Pancreas (tissue), 10 donors: ENCODE results near the gene TEX22. TPM values are rescaled to one million over a fixed set of nuclear protein-coding genes. Genes with fewer than 3 reads are reported as not detected.

Experiments used
- ATAC-seq, 4 donors: fragments of 200-7000 bp; cut with Tn5 transposase; one replicate each; pipeline versions ENCODE4 v1.8.0 to v1.9.1; 2020; ENCODE audit warnings: mild to moderate bottlenecking in 4 of 4, moderate library complexity in 4 of 4
- DNase-seq, 6 donors: peaks; one replicate each; pipeline ENCODE4 v3.0.0-alpha.2; 2020
- FAIRE-seq: peaks from 2 replicates; lab custom pipeline; 2012; peaks lifted over from hg19 to GRCh38; lab: Jason Lieb, UNC
- H3K27ac ChIP-seq, 4 donors: fragments of 200-600 bp; sonication (generic); 1 replicate in 3 of 4; 2 replicates in 1 of 4; pipeline versions ENCODE4 v1.5.0 to v1.8.0; 2020
- H3K27me3 ChIP-seq, 4 donors: fragments of 200-600 bp; one replicate each; pipeline ENCODE4 v1.8.0; 2021
- H3K36me3 ChIP-seq, 3 donors: fragments of 200-600 bp; sonication (generic) in 1 of 3; one replicate each; pipeline versions ENCODE4 v1.5.0 to v1.8.0; 2020 to 2021
- H3K4me1 ChIP-seq, 3 donors: fragments of 200-600 bp; one replicate each; pipeline ENCODE4 v1.8.0; 2021
- H3K4me3 ChIP-seq, 4 donors: fragments of 200-600 bp; sonication (generic) in 2 of 4; one replicate each; pipeline versions ENCODE4 v1.5.0 to v1.8.0; 2020 to 2021
- H3K9me3 ChIP-seq, 4 donors: fragments of 200-600 bp; one replicate each; pipeline ENCODE4 v1.8.0; 2021
- CTCF ChIP-seq, 4 donors: fragments of 200-600 bp; sonication (generic) in 3 of 4; IDR thresholded peaks; one replicate each; pipeline versions ENCODE4 v1.5.0 to v1.8.0; 2021; ENCODE audit warnings: antibody characterized with exemption in 4 of 4
- WGBS, 2 donors: extraction: QIAGEN DNeasy Blood & Tissue Kit; methylation state at CpG; one replicate each; pipeline ENCODE4 v1.1.7; 2013; 5-methylcytosine and 5-hydroxymethylcytosine counted together
- intact Hi-C, 3 donors: fragments of 100-400 bp; cut with DNase I; formaldehyde crosslinking; loops; one replicate each; pipeline versions ENCODE4 v1.11.1 to v1.14.2; 2022
- polyA plus RNA-seq, 2 donors: library from polyadenylated mRNA; stranded (reverse); fragments of 200-250 nt; gene quantifications; one replicate each; pipeline ENCODE4 v1.2.3, GENCODE V29; 2013
- total RNA-seq, 6 donors: library from RNA; stranded (reverse); fragmentation: NEBNext Ultra II Directional in 4 of 6; extraction: Animal tissue kit (Norgen Biotek cat#: 25700) in 4 of 6; gene quantifications; one replicate each; pipeline versions ENCODE4 v1.2.1 to v1.2.4, GENCODE V29; 2021 to 2023
- donor health status: healthy with polysubstance abuse.
- donor health status: DM: no; HTN: no; CAD: no; lungs with moderate emphysema.
- donor health status: DM: no; HTN: no; CAD: no.
- donor health status: control.
- donor health status: control.
- donor health status: Bipolar disorder and iron deficiency.
- donor health status: DM: yes; HTN: yes; CAD: no.
- donor health status: DM: no; HTN: no; CAD: no.
- donor health status: DM: no; HTN: no; CAD: no.
- donor health status: DM: yes; HTN: yes; CAD: no.

The TEX22 gene
- total and polyA plus RNA-seq, 8 donors = 0.14 to 2.4 (median 1.1) TPM

- no peak overlapping the region for H3K4me3 ChIP-seq
- H3K36me3 ChIP-seq = no peaks in the 10 kb centered on the region
- H3K4me1 ChIP-seq = peaks cover 0 to 13% (median 6%) of the 10 kb centered on the region in 3 donors
- no peaks in the 10 kb centered on the region for H3K9me3 ChIP-seq
- intact Hi-C loops = no loop called here
- ATAC-seq (no peak), FAIRE-seq (no peak), DNase-seq (no peak)
- no peaks in the 10 kb centered on the region for H3K27me3 ChIP-seq
- H3K27ac ChIP-seq = no peak overlapping the region
- no peak for TF ChIP-seq CTCF (IDR thresholded peaks at IDR 0.05)
- WGBS, 2 donors = 82% methylated on average over 20 to 21 of the region's 21 CpGs
These were observed 24.6 kb downstream of the TEX22 start for GRCh38 chr14:105422695-105423487.

- ATAC-seq = no peak
- no peak for DNase-seq
- TF ChIP-seq CTCF (IDR thresholded peaks at IDR 0.05) = no peak
- Histone ChIP-seq H3K4me3 (no peak overlapping the region), H3K4me1 (peaks cover 0 to 12% (median 6%) of the 10 kb centered on the region in 3 donors), H3K9me3 (no peaks in the 10 kb centered on the region), H3K27me3 (no peaks in the 10 kb centered on the region), H3K36me3 (no peaks in the 10 kb centered on the region), H3K27ac (no peak overlapping the region)
- 95 to 97% methylated on average over 21 of the region's 21 CpGs for WGBS, 2 donors
- intact Hi-C loops = no loop called here
- FAIRE-seq = no peak
These were observed 25.3 kb downstream of the TEX22 start for GRCh38 chr14:105423488-105424195.

GRCh38 chr14:105424861-105425260 lies 26.5 kb downstream of the TEX22 start:
- no peak for FAIRE-seq
- intact Hi-C loops = no loop called here
- WGBS, 2 donors = 94 to 97% methylated on average over 12 of the region's 12 CpGs
- Histone ChIP-seq H3K4me3 (no peak overlapping the region), H3K9me3 (no peaks in the 10 kb centered on the region), H3K36me3 (no peaks in the 10 kb centered on the region), H3K27me3 (no peaks in the 10 kb centered on the region), H3K27ac (no peak overlapping the region), H3K4me1 (peaks cover 0 to 7% (median 0%) of the 10 kb centered on the region in 3 donors)
- no peak for TF ChIP-seq CTCF (IDR thresholded peaks at IDR 0.05)
- no peak for ATAC-seq
- DNase-seq = no peak

- no peaks in the 10 kb centered on the region for H3K9me3 ChIP-seq
- H3K36me3 ChIP-seq = no peaks in the 10 kb centered on the region
- peaks cover 0 to 7% (median 0%) of the 10 kb centered on the region in 3 donors for H3K4me1 ChIP-seq
- intact Hi-C loops = no loop called here
- DNase-seq (peak in 1 of 6 donors; percentile 63), FAIRE-seq (no peak), ATAC-seq (no peak)
- TF ChIP-seq CTCF (IDR thresholded peaks at IDR 0.05) = no peak
- no peak overlapping the region for H3K27ac ChIP-seq
- H3K4me3 ChIP-seq = no peak overlapping the region
- whole genome bisulfite sequencing, 2 donors = 92 to 98% methylated on average over 21 to 23 of the region's 23 CpGs
- no peaks in the 10 kb centered on the region for H3K27me3 ChIP-seq
These were observed 27.5 kb downstream of the TEX22 start for GRCh38 chr14:105425823-105426247.
